ENCODE measurements around the gene MIPEP.

MIPEP gene

DNA sequence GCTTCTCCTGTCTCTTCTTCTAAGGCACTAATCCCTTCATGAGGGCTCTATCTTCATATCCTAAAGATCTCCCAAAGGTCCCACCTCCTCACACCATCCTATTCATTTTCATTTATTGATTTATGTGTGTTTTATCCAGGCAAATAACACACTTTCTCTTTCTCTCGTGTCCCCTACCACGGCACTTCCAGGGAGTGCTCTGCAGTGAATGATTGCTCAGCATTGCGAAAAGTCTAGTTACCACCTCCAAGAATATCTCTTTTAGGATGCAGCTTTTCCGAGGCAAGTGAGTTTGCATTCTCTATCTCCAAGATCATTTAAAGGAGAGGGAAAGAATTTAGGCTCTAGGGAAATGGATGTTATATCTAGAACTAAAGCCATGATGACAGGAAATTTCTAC lies 101.7 kb downstream of the MIPEP start:
- no peak for DNase-seq (ENCODE audit: extremely low read depth, low read depth)
- TF ChIP-seq, protein P1, sequence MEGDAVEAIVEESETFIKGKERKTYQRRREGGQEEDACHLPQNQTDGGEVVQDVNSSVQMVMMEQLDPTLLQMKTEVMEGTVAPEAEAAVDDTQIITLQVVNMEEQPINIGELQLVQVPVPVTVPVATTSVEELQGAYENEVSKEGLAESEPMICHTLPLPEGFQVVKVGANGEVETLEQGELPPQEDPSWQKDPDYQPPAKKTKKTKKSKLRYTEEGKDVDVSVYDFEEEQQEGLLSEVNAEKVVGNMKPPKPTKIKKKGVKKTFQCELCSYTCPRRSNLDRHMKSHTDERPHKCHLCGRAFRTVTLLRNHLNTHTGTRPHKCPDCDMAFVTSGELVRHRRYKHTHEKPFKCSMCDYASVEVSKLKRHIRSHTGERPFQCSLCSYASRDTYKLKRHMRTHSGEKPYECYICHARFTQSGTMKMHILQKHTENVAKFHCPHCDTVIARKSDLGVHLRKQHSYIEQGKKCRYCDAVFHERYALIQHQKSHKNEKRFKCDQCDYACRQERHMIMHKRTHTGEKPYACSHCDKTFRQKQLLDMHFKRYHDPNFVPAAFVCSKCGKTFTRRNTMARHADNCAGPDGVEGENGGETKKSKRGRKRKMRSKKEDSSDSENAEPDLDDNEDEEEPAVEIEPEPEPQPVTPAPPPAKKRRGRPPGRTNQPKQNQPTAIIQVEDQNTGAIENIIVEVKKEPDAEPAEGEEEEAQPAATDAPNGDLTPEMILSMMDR (IDR thresholded peaks at IDR 0.05; ENCODE audit: low read depth, low read length), result no peak

DNA sequence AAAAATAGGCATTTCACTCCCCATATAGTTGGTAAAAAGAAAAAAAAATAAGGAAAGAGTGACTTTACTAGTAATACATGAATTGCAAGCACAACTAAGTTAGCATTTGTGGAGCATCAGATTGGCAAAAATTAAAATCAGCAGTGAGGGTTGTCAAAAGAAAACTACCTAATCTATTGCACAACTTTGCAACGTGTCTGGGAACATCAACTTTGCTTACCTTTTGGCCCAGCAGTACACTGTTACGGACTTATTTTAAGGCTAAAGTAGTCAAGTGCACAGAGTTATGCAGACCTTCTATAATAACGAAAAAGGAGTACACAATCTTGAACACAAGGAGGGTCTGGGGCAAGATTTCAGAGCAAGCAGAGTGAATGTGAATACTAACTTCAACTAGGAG lies 102.6 kb downstream of the MIPEP start:
- no peak for DNase-seq (ENCODE audit: extremely low read depth, low read depth)

DNA sequence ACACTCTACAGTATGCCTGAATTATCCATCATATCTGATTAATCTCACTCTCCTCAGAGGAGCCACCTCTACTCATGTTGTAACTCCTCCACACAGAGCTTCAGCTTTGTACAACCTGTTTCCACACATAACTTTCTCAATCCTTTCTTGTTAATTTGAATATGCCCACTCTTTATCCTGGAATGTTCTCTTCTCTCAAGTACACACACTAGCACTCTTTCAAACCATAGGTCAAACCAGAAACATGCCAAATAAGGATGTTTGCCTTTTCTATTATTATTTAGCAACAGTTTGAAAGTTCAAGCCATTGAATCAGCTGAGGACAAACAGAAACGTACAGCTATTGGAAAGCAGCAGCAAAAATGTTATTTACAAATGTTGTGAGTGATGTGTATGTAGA lies 110.3 kb downstream of the MIPEP start:
- DNase-seq (ENCODE audit: extremely low read depth, low read depth), result no peak
- TF ChIP-seq, protein P1 (IDR thresholded peaks at IDR 0.05; ENCODE audit: low read depth, low read length), result no peak

More for the DNA sequence above, 102.6 kb downstream of the MIPEP start:
- TF ChIP-seq, protein P1 (IDR thresholded peaks at IDR 0.05; ENCODE audit: low read depth, low read length), result no peak

DNA sequence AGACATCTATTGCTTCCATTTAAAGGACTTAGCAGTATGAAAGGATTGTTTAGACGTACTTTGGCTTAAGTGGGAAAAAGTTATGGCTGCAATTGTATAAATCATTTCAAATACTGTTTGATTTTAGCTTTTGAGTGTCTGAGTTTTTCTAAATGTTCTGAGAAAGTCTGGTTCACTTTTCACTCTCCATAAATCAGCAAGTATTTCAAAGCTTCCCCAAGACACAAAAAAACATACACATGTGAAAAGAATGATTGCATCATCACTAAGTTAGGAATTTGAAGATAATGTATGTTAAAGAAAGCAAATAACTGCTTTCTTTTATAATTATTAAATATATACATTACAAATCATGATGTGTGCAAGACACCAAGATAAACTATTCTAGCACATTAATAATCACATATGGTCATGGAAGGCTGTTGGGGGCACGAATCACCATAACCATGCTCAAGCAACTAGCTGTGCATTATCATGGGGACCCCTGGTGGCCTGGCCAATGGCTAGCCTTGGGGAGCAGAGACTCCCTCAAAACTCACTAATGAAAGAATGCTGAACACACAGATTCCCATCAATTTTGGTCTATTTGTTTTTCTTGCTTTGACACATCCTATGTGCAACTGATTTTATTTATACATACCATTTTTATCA lies 111.1 kb downstream of the MIPEP start:
- no peak for DNase-seq (ENCODE audit: extremely low read depth, low read depth)
- TF ChIP-seq, protein P1 (IDR thresholded peaks at IDR 0.05; ENCODE audit: low read depth, low read length), result no peak; the same call in 1 of the 2 replicates

DNA sequence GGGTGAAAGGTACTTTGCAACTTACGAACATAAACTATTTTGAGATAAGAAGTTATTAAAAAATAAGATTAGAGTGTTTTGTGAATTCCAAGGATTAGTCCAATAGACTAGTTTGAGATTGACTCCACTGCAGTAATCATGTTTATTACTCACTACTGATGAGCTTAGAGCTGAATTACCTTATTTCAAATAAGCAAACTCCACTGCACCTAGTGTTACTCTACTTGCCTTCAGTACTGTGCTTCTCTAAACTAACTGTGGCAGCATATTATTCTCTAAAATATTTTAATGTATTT lies 111.7 kb downstream of the MIPEP start:
- TF ChIP-seq, protein P1 (IDR thresholded peaks at IDR 0.05; ENCODE audit: low read depth, low read length), result no peak
- DNase-seq (ENCODE audit: extremely low read depth, low read depth), result no peak

DNA sequence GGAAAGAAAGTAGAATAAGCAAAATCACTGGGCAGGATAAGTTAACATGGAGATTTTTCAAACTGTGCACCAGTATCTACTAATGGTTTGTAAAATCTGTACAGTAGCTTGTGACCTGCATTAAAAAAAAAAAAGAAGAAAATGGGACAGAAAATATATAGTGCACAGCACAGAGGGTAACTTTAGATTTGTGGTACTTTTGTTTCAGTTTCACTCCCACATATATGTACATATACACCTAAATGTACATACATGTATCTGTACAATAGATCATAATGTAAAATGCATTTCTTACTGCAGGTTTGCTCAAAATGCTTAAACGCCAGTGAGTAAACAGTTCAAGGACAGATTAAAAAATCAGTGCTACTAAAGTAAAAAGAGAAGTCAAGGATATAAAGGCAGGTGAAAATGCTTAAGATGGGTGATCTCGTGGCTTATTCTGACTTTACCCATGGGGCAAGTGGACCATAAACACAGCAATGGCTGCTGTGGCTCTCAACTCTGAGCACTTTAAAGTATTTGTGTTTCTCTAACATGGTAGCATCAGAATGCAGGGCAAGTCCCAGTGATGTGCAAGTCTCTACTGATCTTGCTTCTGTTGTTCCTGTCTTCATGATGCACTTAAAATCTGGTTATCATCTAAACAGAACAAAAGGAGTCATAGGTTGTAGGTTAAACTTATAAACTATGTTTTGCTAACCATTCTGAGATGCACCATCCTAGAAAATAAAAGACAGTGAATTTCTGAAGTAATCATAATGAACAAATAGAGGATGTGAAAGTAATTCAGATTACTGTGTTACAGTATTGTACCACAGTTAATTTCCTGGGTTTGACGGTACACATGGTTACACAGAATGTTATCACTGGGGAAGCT lies 112.3 kb downstream of the MIPEP start:
- DNase-seq (ENCODE audit: extremely low read depth, low read depth), result no peak

DNA sequence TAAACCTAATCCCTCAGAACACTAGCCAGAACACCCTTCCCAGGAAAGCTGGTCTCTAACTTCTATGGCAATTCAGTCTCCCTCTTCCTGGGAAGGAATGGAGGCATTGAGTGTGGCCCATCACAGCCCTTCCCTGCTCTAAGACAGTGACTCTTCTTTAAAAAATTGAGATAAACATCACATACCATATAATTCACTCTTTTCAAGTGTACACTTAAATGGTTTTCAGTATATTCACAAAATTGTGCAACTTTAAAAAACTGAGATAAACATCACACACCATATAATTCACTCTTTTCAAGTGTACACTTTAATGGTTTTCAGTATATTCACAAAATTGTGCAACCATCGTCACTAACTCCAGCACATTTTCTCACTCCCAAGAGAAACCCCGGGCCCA lies 116.5 kb downstream of the MIPEP start:
- TF ChIP-seq, protein P1 (IDR thresholded peaks at IDR 0.05; ENCODE audit: low read depth, low read length), result no peak
- no peak for DNase-seq (ENCODE audit: extremely low read depth, low read depth)

More for the DNA sequence above, 112.3 kb downstream of the MIPEP start:
- TF ChIP-seq, protein P1 (IDR thresholded peaks at IDR 0.05; ENCODE audit: low read depth, low read length), result no peak
